DMS79 (cell line): ENCODE data around the gene MAP4K4.
A peak's percentile ranks its signal among the peaks of the same experiment; 100 is the strongest.

ENCODE experiments used
- DNase-seq: peaks from one replicate; lab custom pipeline; 2025; lab: John Stamatoyannopoulos, UW

MAP4K4 gene

GRCh38 chr2:101723371-101724124 lies 26.0 kb downstream of the MAP4K4 start:
- DNase-seq = peak; percentile 47

GRCh38 chr2:101724125-101724474 lies 26.6 kb downstream of the MAP4K4 start:
- DNase-seq = no peak

- no peak for DNase-seq
Observed at GRCh38 chr2:101725038-101725437, 27.5 kb downstream of the MAP4K4 start.

GRCh38 chr2:101725515-101726192 lies 28.1 kb downstream of the MAP4K4 start:
- no peak for DNase-seq

GRCh38 chr2:101728865-101729264 lies 31.4 kb downstream of the MAP4K4 start:
- DNase-seq = no peak

GRCh38 chr2:101729521-101730190 lies 32.1 kb downstream of the MAP4K4 start:
- DNase-seq = no peak

- DNase-seq = no peak
Observed at GRCh38 chr2:101731221-101732054, 33.9 kb downstream of the MAP4K4 start.

- no peak for DNase-seq
Observed at GRCh38 chr2:101732199-101732598, 34.7 kb downstream of the MAP4K4 start.

GRCh38 chr2:101732773-101733256 lies 35.3 kb downstream of the MAP4K4 start:
- DNase-seq = no peak

- no peak for DNase-seq
Observed at GRCh38 chr2:101733257-101733993, 35.9 kb downstream of the MAP4K4 start.

GRCh38 chr2:101734505-101735165 lies 37.1 kb downstream of the MAP4K4 start:
- no peak for DNase-seq

GRCh38 chr2:101735166-101735533 lies 37.6 kb downstream of the MAP4K4 start:
- no peak for DNase-seq

- no peak for DNase-seq
Observed at GRCh38 chr2:101736233-101736632, 38.7 kb downstream of the MAP4K4 start.

GRCh38 chr2:101736861-101737291 lies 39.4 kb downstream of the MAP4K4 start:
- DNase-seq = no peak

GRCh38 chr2:101737478-101738255 lies 40.2 kb downstream of the MAP4K4 start:
- DNase-seq = no peak

- DNase-seq = no peak
Observed at GRCh38 chr2:101738649-101739048, 41.1 kb downstream of the MAP4K4 start.

GRCh38 chr2:101740555-101740964 lies 43.1 kb downstream of the MAP4K4 start:
- DNase-seq = no peak

GRCh38 chr2:101741775-101742520 lies 44.4 kb downstream of the MAP4K4 start:
- DNase-seq = peak; percentile 30

- DNase-seq = no peak
Observed at GRCh38 chr2:101742547-101742946, 45.0 kb downstream of the MAP4K4 start.
